ENCODE data around the gene FAM222A. TPM values are rescaled to one million over a fixed set of nuclear protein-coding genes. Genes with fewer than 3 reads are reported as not detected.

The FAM222A gene
- total RNA-seq, 1 donor from 2014 or later: 13.9 TPM

GRCh38 chr12:109723311-109723881, 9.8 kb downstream of the FAM222A start:
- Mint-ChIP-seq H3K4me3 (no peak overlapping the region), H3K9me3 (no peaks in the 10 kb centered on the region), H3K4me1 (peaks cover 78% of the 10 kb centered on the region), H3K36me3 (ENCODE audit: low read depth) (no peaks in the 10 kb centered on the region), H3K27ac (ENCODE audit: unreplicated experiment) (no peak overlapping the region), H3K27me3 (ENCODE audit: low read depth) (peaks cover 38% of the 10 kb centered on the region)
- TF ChIP-seq CTCF (conservative IDR thresholded peaks at IDR 0.05): no peak
- no peak for DNase-seq (ENCODE audit: low read depth, low spot score)

GRCh38 chr12:109724321-109724892, 10.8 kb downstream of the FAM222A start:
- no peak for TF ChIP-seq CTCF (conservative IDR thresholded peaks at IDR 0.05)
- Mint-ChIP-seq H3K9me3 (no peaks in the 10 kb centered on the region), H3K36me3 (ENCODE audit: low read depth) (no peaks in the 10 kb centered on the region), H3K4me3 (no peak overlapping the region), H3K27ac (ENCODE audit: unreplicated experiment) (no peak overlapping the region), H3K4me1 (peaks cover 74% of the 10 kb centered on the region), H3K27me3 (ENCODE audit: low read depth) (peaks cover 39% of the 10 kb centered on the region)
- DNase-seq (ENCODE audit: low read depth, low spot score): no peak

GRCh38 chr12:109725321-109726105, 11.9 kb downstream of the FAM222A start:
- Mint-ChIP-seq H3K27me3 (ENCODE audit: low read depth) (peaks cover 34% of the 10 kb centered on the region), H3K9me3 (no peaks in the 10 kb centered on the region), H3K36me3 (ENCODE audit: low read depth) (no peaks in the 10 kb centered on the region), H3K4me1 (peaks cover 69% of the 10 kb centered on the region), H3K4me3 (peak overlapping the region; percentile 82), H3K27ac (ENCODE audit: unreplicated experiment) (peak overlapping the region; percentile 62)
- no peak for TF ChIP-seq CTCF (conservative IDR thresholded peaks at IDR 0.05)
- DNase-seq (ENCODE audit: low read depth, low spot score): no peak

GRCh38 chr12:109726106-109726497, 12.5 kb downstream of the FAM222A start:
- TF ChIP-seq CTCF (conservative IDR thresholded peaks at IDR 0.05): no peak
- H3K4me1 Mint-ChIP-seq: peaks cover 69% of the 10 kb centered on the region
- H3K27ac Mint-ChIP-seq (ENCODE audit: unreplicated experiment): peak overlapping the region; percentile 97
- no peaks in the 10 kb centered on the region for H3K36me3 Mint-ChIP-seq (ENCODE audit: low read depth)
- H3K9me3 Mint-ChIP-seq: no peaks in the 10 kb centered on the region
- H3K4me3 Mint-ChIP-seq: peak overlapping the region; percentile 82
- H3K27me3 Mint-ChIP-seq (ENCODE audit: low read depth): peaks cover 33% of the 10 kb centered on the region
- no peak for DNase-seq (ENCODE audit: low read depth, low spot score)

GRCh38 chr12:109726511-109727038, 12.9 kb downstream of the FAM222A start:
- H3K27ac Mint-ChIP-seq (ENCODE audit: unreplicated experiment): peak overlapping the region; percentile 97
- H3K9me3 Mint-ChIP-seq: no peaks in the 10 kb centered on the region
- no peak for DNase-seq (ENCODE audit: low read depth, low spot score)
- TF ChIP-seq CTCF (conservative IDR thresholded peaks at IDR 0.05): no peak
- peaks cover 68% of the 10 kb centered on the region for H3K4me1 Mint-ChIP-seq
- H3K4me3 Mint-ChIP-seq: peak overlapping the region; percentile 78
- H3K36me3 Mint-ChIP-seq (ENCODE audit: low read depth): no peaks in the 10 kb centered on the region
- peaks cover 30% of the 10 kb centered on the region for H3K27me3 Mint-ChIP-seq (ENCODE audit: low read depth)

All from neural crest cell (in vitro differentiated cells).